HepG2 (cell line): Measurements from ENCODE around the gene DNMT3A. TPM values are rescaled to one million over a fixed set of nuclear protein-coding genes. Genes with fewer than 3 reads are reported as not detected.

ENCODE experiments used
- ATAD3A ChIP-seq: sonication (generic); formaldehyde crosslinking; IDR thresholded peaks from 2 replicates; pipeline ENCODE4 v1.4.0; 2020; ENCODE audit warnings: missing genetic modification reagents
- BRD4 ChIP-seq: sonication (generic); formaldehyde crosslinking; IDR thresholded peaks from 2 replicates; pipeline ENCODE4 v1.4.0; 2020; ENCODE audit warnings: missing genetic modification reagents
- ETV6 ChIP-seq: sonication (generic); formaldehyde crosslinking; conservative IDR thresholded peaks from 2 replicates; pipeline ENCODE4 v1.4.0; 2020; ENCODE audit warnings: missing genetic modification reagents
- EZH2 ChIP-seq: conservative IDR thresholded peaks from 2 replicates; pipeline ENCODE4 v1.6.1; 2012; ENCODE audit warnings: mild to moderate bottlenecking, low read depth, low read length, moderate library complexity
- FLYWCH1 ChIP-seq: sonication (generic); formaldehyde crosslinking; IDR thresholded peaks from 2 replicates; pipeline ENCODE4 v1.8.1; 2023; ENCODE audit warnings: mild to moderate bottlenecking, missing genetic modification reagents
- KLF13 ChIP-seq: sonication (generic); formaldehyde crosslinking; IDR thresholded peaks from 2 replicates; pipeline ENCODE4 v1.4.0; 2020; ENCODE audit warnings: mild to moderate bottlenecking, missing genetic modification reagents
- PCBP1 ChIP-seq: fragments of 200-400 bp; formaldehyde crosslinking; IDR thresholded peaks from 2 replicates; pipeline ENCODE4 v1.6.1; 2017; ENCODE audit warnings: mild to moderate bottlenecking, low read depth, low read length, borderline replicate concordance
- RXRB ChIP-seq: IDR thresholded peaks from 2 replicates; pipeline ENCODE4 v1.6.1; 2016; ENCODE audit warnings: borderline replicate concordance, missing genetic modification reagents, missing compliant biosample characterization
- SRSF4 ChIP-seq: fragments of 200-400 bp; formaldehyde crosslinking; IDR thresholded peaks from one replicate; pipeline ENCODE4 v1.6.1; 2018; ENCODE audit warnings: mild to moderate bottlenecking, low read depth, low read length, moderate library complexity; ENCODE audit not compliant: poor library complexity, severe bottlenecking
- SRSF9 ChIP-seq: fragments of 200-400 bp; formaldehyde crosslinking; IDR thresholded peaks from 2 replicates; pipeline ENCODE4 v1.6.1; 2018; ENCODE audit warnings: borderline replicate concordance, mild to moderate bottlenecking, low read depth, low read length; ENCODE audit not compliant: insufficient read depth, poor library complexity, severe bottlenecking
- STAG1 ChIP-seq: sonication (generic); formaldehyde crosslinking; IDR thresholded peaks from 2 replicates; pipeline ENCODE4 v1.4.0; 2020; ENCODE audit warnings: missing genetic modification reagents
- ZNF598 ChIP-seq: sonication (generic); formaldehyde crosslinking; IDR thresholded peaks from 2 replicates; pipeline ENCODE4 v1.5.1; 2020; ENCODE audit warnings: mild to moderate bottlenecking, missing genetic modification reagents, borderline replicate concordance
- ZNF678 ChIP-seq: sonication (generic); formaldehyde crosslinking; IDR thresholded peaks from 2 replicates; pipeline ENCODE4 v1.4.0; 2020; ENCODE audit warnings: mild to moderate bottlenecking, missing genetic modification reagents
- ZNF7 ChIP-seq: IDR thresholded peaks from 2 replicates; pipeline ENCODE4 v1.6.1; 2016; ENCODE audit warnings: missing biosample characterization, missing genetic modification reagents
- ZNF747 ChIP-seq: sonication (generic); formaldehyde crosslinking; IDR thresholded peaks from 2 replicates; pipeline ENCODE4 v1.8.1; 2023; ENCODE audit warnings: missing genetic modification reagents, mild to moderate bottlenecking, borderline replicate concordance
- ZNF775 ChIP-seq: sonication (generic); formaldehyde crosslinking; IDR thresholded peaks from 2 replicates; pipeline ENCODE4 v1.4.0; 2020; ENCODE audit warnings: missing genetic modification reagents, mild to moderate bottlenecking, moderate library complexity, borderline replicate concordance
- ZNF780A ChIP-seq: sonication (generic); formaldehyde crosslinking; IDR thresholded peaks from 2 replicates; pipeline ENCODE4 v1.8.0; 2022; ENCODE audit warnings: mild to moderate bottlenecking, missing genetic modification reagents, moderate library complexity
- ZNF816 ChIP-seq: sonication (generic); formaldehyde crosslinking; IDR thresholded peaks from 2 replicates; pipeline ENCODE4 v1.8.0; 2022; ENCODE audit warnings: missing genetic modification reagents, mild to moderate bottlenecking, borderline replicate concordance
- polyA plus RNA-seq, 8 experiments: library from polyadenylated mRNA; depleted of rRNA in 3 of 8; stranded (reverse) in 7 of 8; unstranded in 1 of 8; fragments of >200 nt; fragmentation: Illumina TruSeq in 4 of 8; extraction: Trizol in 4 of 8; gene quantifications; 2 replicates each; pipeline versions ENCODE4 v1.2.1 to v1.2.3, GENCODE V29; 2011 to 2016; ENCODE audit warnings: low read depth in 4 of 8, missing spikeins in 1 of 8, mixed read lengths in 1 of 8; ENCODE audit not compliant: insufficient read depth in 1 of 8
- total RNA-seq, 5 experiments: library from RNA; depleted of rRNA; stranded (reverse); fragments of >200 nt; fragmentation: Illumina TruSeq; extraction: Trizol; gene quantifications; 2 replicates each; pipeline ENCODE4 v1.2.3, GENCODE V29; 2016; ENCODE audit warnings: low read depth in 1 of 5
- TF ChIP-seq, protein P1 (sequence below): IDR thresholded peaks from 2 replicates; pipeline ENCODE4 v1.6.1; 2016; ENCODE audit warnings: missing genetic modification reagents, missing compliant biosample characterization
- TF ChIP-seq, protein P2 (sequence below): IDR thresholded peaks from 2 replicates; pipeline ENCODE4 v1.6.1; 2016; ENCODE audit warnings: mild to moderate bottlenecking, missing biosample characterization, missing genetic modification reagents
- TF ChIP-seq, protein P3 (sequence below): sonication (generic); formaldehyde crosslinking; IDR thresholded peaks from 2 replicates; pipeline ENCODE4 v1.8.0; 2022; ENCODE audit warnings: missing genetic modification reagents, low read depth, mild to moderate bottlenecking, borderline replicate concordance
- TF ChIP-seq, protein P4 (sequence below): sonication (generic); formaldehyde crosslinking; IDR thresholded peaks from 2 replicates; pipeline ENCODE4 v1.4.0; 2020; ENCODE audit warnings: missing genetic modification reagents, mild to moderate bottlenecking, borderline replicate concordance
- TF ChIP-seq, protein P5 (sequence below): sonication (generic); formaldehyde crosslinking; IDR thresholded peaks from 2 replicates; pipeline ENCODE4 v1.5.0; 2020; ENCODE audit warnings: mild to moderate bottlenecking, missing genetic modification reagents

DNMT3A gene
- total and polyA plus RNA-seq, 2 of the 13 experiments (the other 11 are each of a cell fraction or from before 2014, with no cell fraction given): 14.7 to 29.1 TPM

DNA sequence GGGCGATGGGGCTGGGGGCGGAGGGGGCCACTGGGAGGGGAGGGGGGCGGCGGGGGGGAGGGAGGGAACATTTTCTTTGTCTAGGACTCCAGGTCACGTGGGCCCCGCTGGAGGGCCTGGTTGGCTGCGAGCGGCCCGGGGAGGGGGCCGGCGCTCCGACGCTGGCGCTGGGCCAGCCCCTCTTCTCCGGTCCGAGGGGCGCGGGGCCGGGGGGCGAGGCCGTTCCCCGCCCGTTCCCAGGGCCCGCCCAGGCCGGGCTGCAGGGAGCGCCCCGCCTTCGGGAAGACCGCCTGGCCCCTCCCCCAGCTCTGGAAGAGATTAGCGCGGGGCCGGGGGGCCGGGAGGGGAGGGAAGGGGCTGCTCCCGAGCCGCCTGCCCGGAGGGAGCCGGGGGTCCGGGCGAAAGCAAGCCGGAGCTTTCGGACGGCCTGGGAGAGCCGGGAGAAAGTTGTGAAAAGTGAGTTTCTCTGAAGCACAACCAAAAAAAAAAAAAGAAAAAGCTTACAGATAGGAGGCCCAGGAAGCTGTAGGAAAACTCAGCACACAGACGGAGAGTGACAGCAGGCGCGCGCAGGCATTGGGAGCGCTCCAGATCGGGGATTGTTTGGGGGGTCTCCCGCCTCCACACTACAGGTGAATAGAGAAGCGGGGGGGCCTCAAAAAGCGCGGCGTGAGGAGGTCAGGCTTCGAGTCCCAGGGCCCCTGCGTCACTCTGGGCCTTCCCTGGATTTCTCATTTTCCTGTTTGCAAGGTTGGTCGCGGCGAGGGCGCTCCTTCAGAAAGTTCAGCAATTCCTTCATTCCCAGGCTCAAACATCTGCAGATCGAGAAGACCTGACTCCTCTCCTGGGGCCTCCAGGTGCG is 89.2 kb downstream of the DNMT3A start (continued):
- TF ChIP-seq ZNF598: no peak
- TF ChIP-seq STAG1: no peak
- TF ChIP-seq SRSF9: no peak
- TF ChIP-seq, protein P1, sequence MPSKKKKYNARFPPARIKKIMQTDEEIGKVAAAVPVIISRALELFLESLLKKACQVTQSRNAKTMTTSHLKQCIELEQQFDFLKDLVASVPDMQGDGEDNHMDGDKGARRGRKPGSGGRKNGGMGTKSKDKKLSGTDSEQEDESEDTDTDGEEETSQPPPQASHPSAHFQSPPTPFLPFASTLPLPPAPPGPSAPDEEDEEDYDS (CRISPR knock-in tag): no peak; the same call in 1 of the 2 replicates
- TF ChIP-seq ZNF780A (CRISPR knock-in tag): no peak
- TF ChIP-seq, protein P2, sequence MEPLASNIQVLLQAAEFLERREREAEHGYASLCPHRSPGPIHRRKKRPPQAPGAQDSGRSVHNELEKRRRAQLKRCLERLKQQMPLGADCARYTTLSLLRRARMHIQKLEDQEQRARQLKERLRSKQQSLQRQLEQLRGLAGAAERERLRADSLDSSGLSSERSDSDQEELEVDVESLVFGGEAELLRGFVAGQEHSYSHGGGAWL (CRISPR knock-in tag): no peak
- TF ChIP-seq ZNF775 (CRISPR knock-in tag): no peak
- TF ChIP-seq KLF13 (CRISPR knock-in tag): no peak
- no peak for TF ChIP-seq PCBP1
- TF ChIP-seq RXRB (CRISPR knock-in tag): no peak
- TF ChIP-seq ZNF747 (CRISPR knock-in tag): no peak
- no peak for TF ChIP-seq ZNF7 (CRISPR knock-in tag)
- no peak for TF ChIP-seq BRD4 (CRISPR knock-in tag)
- TF ChIP-seq, protein P3, sequence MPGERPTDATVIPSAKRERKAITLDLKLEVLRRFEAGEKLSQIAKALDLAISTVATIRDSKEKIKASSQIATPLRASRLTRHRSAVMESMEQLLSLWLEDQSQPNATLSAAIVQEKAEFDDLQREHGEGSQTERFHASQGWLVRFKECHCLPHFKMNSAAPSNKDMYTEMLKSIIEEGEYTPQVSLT (CRISPR knock-in tag): no peak; the same call in 1 of the 2 replicates
- TF ChIP-seq, protein P4, sequence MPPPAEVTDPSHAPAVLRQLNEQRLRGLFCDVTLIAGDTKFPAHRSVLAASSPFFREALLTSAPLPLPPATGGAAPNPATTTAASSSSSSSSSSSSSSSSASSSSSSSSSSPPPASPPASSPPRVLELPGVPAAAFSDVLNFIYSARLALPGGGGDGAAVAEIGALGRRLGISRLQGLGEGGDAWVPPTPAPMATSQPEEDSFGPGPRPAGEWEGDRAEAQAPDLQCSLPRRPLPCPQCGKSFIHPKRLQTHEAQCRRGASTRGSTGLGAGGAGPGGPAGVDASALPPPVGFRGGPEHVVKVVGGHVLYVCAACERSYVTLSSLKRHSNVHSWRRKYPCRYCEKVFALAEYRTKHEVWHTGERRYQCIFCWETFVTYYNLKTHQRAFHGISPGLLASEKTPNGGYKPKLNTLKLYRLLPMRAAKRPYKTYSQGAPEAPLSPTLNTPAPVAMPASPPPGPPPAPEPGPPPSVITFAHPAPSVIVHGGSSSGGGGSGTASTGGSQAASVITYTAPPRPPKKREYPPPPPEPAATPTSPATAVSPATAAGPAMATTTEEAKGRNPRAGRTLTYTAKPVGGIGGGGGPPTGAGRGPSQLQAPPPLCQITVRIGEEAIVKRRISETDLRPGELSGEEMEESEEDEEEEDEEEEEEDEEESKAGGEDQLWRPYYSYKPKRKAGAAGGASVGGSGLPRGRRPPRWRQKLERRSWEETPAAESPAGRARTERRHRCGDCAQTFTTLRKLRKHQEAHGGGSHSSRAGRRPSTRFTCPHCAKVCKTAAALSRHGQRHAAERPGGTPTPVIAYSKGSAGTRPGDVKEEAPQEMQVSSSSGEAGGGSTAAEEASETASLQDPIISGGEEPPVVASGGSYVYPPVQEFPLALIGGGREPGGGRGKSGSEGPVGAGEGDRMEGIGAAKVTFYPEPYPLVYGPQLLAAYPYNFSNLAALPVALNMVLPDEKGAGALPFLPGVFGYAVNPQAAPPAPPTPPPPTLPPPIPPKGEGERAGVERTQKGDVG (CRISPR knock-in tag): peak; percentile 27; the same call in 1 of the 2 replicates
- TF ChIP-seq ZNF816 (CRISPR knock-in tag): no peak
- no peak for TF ChIP-seq ETV6 (CRISPR knock-in tag)
- TF ChIP-seq FLYWCH1 (CRISPR knock-in tag): no peak
- TF ChIP-seq EZH2: no peak
- no peak for TF ChIP-seq ATAD3A
- TF ChIP-seq ZNF678 (CRISPR knock-in tag): no peak
- TF ChIP-seq SRSF4: no peak
- TF ChIP-seq, protein P5, sequence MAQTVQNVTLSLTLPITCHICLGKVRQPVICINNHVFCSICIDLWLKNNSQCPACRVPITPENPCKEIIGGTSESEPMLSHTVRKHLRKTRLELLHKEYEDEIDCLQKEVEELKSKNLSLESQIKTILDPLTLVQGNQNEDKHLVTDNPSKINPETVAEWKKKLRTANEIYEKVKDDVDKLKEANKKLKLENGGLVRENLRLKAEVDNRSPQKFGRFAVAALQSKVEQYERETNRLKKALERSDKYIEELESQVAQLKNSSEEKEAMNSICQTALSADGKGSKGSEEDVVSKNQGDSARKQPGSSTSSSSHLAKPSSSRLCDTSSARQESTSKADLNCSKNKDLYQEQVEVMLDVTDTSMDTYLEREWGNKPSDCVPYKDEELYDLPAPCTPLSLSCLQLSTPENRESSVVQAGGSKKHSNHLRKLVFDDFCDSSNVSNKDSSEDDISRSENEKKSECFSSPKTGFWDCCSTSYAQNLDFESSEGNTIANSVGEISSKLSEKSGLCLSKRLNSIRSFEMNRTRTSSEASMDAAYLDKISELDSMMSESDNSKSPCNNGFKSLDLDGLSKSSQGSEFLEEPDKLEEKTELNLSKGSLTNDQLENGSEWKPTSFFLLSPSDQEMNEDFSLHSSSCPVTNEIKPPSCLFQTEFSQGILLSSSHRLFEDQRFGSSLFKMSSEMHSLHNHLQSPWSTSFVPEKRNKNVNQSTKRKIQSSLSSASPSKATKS (CRISPR knock-in tag): no peak
